Endodermal cell (in vitro differentiated cells): Measurements from ENCODE around the gene RAX. TPM values are rescaled to one million over a fixed set of nuclear protein-coding genes. Genes with fewer than 3 reads are reported as not detected.

Experiments
- DNase-seq: peaks from one replicate; pipeline ENCODE4 v3.0.0-alpha.2; 2017
- H3K27ac ChIP-seq: 2 replicates; pipeline ENCODE4 v1.5.1; 2013; ENCODE audit warnings: mild to moderate bottlenecking, low read depth, low read length, moderate library complexity
- H3K27me3 ChIP-seq: 2 replicates; pipeline ENCODE4 v1.6.1; 2013; ENCODE audit warnings: mild to moderate bottlenecking, low read length, moderate library complexity; ENCODE audit not compliant: insufficient read depth, control insufficient read depth, poor library complexity, severe bottlenecking
- H3K36me3 ChIP-seq: 2 replicates; pipeline ENCODE4 v1.7.0; 2013; ENCODE audit warnings: mild to moderate bottlenecking, low read length, moderate library complexity; ENCODE audit not compliant: control insufficient read depth, insufficient read depth
- H3K4me1 ChIP-seq: one replicate; pipeline ENCODE4 v1.7.0; 2013; ENCODE audit warnings: low read length; ENCODE audit not compliant: control insufficient read depth, insufficient read depth
- H3K4me3 ChIP-seq: 2 replicates; pipeline ENCODE4 v1.5.1; 2013; ENCODE audit warnings: mild to moderate bottlenecking, low read length, moderate library complexity
- H3K9ac ChIP-seq: 2 replicates; pipeline ENCODE4 v1.6.1; 2013; ENCODE audit warnings: mild to moderate bottlenecking, low read length, moderate library complexity; ENCODE audit not compliant: poor library complexity, severe bottlenecking; ENCODE audit errors: extremely low read depth
- H3K9me3 ChIP-seq: 2 replicates; pipeline ENCODE4 v1.6.1; 2013; ENCODE audit warnings: mild to moderate bottlenecking, low read length, moderate library complexity; ENCODE audit not compliant: control insufficient read depth
- H3K27ac Mint-ChIP-seq: 2 replicates; pipeline ENCODE4 v1.8.0; 2020; ENCODE audit warnings: mixed read lengths
- H3K27me3 Mint-ChIP-seq: 2 replicates; pipeline ENCODE4 v1.8.0; 2021; ENCODE audit warnings: mild to moderate bottlenecking, mixed read lengths; ENCODE audit not compliant: insufficient read depth
- H3K36me3 Mint-ChIP-seq: 2 replicates; pipeline ENCODE4 v1.8.0; 2020; ENCODE audit warnings: low read depth, mixed read lengths
- H3K4me1 Mint-ChIP-seq: 2 replicates; pipeline ENCODE4 v1.8.0; 2020; ENCODE audit warnings: mixed read lengths
- H3K4me3 Mint-ChIP-seq: 2 replicates; pipeline ENCODE4 v1.8.0; 2020; ENCODE audit warnings: mild to moderate bottlenecking, moderate library complexity, mixed read lengths
- H3K9me3 Mint-ChIP-seq: 2 replicates; pipeline ENCODE4 v1.8.0; 2020; ENCODE audit warnings: mild to moderate bottlenecking, mixed read lengths
- WGBS, 2 experiments: methylation state at CpG; one replicate each; pipeline versions ENCODE4 v1.1.5 to v1.1.7; 2013; ENCODE audit warnings: missing lambda C conversion rate in 2 of 2, mixed read lengths in 1 of 2; ENCODE audit not compliant: insufficient coverage in 1 of 2, insufficient read length in 1 of 2; 5-methylcytosine and 5-hydroxymethylcytosine counted together
- total RNA-seq, 2 donors: library from RNA; stranded (reverse); fragmentation: NEBNext Ultra II Directional in 1 of 2; extraction: Animal tissue kit (Norgen Biotek cat#: 25700) in 1 of 2; gene quantifications; 2 replicates in 1 of 2; 3 replicates in 1 of 2; pipeline ENCODE4 v1.2.1, GENCODE V29; 2021
- TF ChIP-seq, protein P1 (sequence below): fragments of 200-600 bp; sonication (generic); conservative IDR thresholded peaks from 2 replicates; pipeline ENCODE4 v1.5.0; 2021; ENCODE audit warnings: antibody characterized with exemption, mild to moderate bottlenecking

The RAX gene
- total RNA-seq, 2 donors from 2014 or later = 0.18 TPM; not detected in 1

DNA sequence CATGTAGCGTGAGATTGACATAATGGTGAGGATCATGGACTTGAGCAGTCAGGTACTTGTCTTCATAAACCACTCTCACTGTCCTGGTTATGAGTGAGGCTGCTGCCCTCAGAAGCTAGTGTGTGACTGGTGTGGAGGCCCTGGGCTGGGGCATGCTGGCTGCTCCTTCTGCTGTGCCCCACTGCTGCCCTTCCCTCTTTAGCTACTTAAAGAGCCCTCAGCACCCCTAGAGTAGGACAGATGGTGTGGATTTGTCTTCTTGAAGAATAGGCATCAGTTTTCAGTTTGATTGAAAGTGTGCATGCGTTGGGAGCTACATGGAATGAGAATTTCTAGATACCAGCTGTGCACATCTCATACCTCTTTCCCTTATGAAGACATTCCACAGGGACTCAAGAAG lies 29.8 kb upstream of the RAX start:
- no peak overlapping the region for H3K27ac ChIP-seq
- H3K27me3 ChIP-seq = peaks cover 30% of the 10 kb centered on the region
- DNase-seq = no peak
- H3K27ac Mint-ChIP-seq = no peak overlapping the region
- no peaks in the 10 kb centered on the region for H3K36me3 ChIP-seq
- no peaks in the 10 kb centered on the region for H3K9me3 Mint-ChIP-seq
- TF ChIP-seq, protein P1, sequence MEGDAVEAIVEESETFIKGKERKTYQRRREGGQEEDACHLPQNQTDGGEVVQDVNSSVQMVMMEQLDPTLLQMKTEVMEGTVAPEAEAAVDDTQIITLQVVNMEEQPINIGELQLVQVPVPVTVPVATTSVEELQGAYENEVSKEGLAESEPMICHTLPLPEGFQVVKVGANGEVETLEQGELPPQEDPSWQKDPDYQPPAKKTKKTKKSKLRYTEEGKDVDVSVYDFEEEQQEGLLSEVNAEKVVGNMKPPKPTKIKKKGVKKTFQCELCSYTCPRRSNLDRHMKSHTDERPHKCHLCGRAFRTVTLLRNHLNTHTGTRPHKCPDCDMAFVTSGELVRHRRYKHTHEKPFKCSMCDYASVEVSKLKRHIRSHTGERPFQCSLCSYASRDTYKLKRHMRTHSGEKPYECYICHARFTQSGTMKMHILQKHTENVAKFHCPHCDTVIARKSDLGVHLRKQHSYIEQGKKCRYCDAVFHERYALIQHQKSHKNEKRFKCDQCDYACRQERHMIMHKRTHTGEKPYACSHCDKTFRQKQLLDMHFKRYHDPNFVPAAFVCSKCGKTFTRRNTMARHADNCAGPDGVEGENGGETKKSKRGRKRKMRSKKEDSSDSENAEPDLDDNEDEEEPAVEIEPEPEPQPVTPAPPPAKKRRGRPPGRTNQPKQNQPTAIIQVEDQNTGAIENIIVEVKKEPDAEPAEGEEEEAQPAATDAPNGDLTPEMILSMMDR = no peak
- WGBS, 2 experiments = 98 to 100% methylated on average over 1 to 2 of the region's 2 CpGs
- no peak overlapping the region for H3K4me3 Mint-ChIP-seq
- peaks cover 39% of the 10 kb centered on the region for H3K27me3 Mint-ChIP-seq
- H3K9me3 ChIP-seq = no peaks in the 10 kb centered on the region
- H3K4me1 ChIP-seq = no peaks in the 10 kb centered on the region
- H3K9ac ChIP-seq = no peak overlapping the region
- peaks cover 2% of the 10 kb centered on the region for H3K4me1 Mint-ChIP-seq
- H3K4me3 ChIP-seq = no peak overlapping the region
- no peaks in the 10 kb centered on the region for H3K36me3 Mint-ChIP-seq

DNA sequence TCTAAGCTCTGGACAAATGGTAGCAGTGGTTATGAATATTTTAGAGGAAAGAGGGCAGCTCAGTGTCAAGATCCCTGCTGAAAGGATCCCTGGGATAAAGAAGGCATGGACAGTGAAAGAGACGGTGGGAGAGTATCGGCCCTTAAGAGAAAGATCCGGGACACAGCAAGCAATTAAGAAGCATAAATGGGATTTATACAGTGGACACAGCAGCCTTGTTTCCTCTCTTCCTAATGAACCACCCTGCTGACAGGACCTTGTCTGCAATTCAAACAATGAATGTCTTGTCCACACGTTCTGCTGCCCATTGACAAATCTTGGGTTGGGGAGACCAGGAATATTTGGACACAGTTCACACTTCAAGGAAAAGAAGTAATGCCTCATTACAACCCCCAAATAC lies 28.7 kb upstream of the RAX start:
- H3K27ac ChIP-seq = no peak overlapping the region
- Mint-ChIP-seq H3K36me3 (no peaks in the 10 kb centered on the region), H3K9me3 (no peaks in the 10 kb centered on the region), H3K27ac (no peak overlapping the region), H3K4me3 (no peak overlapping the region), H3K4me1 (peaks cover 2% of the 10 kb centered on the region), H3K27me3 (peaks cover 35% of the 10 kb centered on the region)
- H3K4me1 ChIP-seq = no peaks in the 10 kb centered on the region
- WGBS, 2 experiments = 90 to 100% methylated on average over 2 to 4 of the region's 4 CpGs
- no peaks in the 10 kb centered on the region for H3K9me3 ChIP-seq
- no peak overlapping the region for H3K4me3 ChIP-seq
- no peak for DNase-seq
- TF ChIP-seq, protein P1 = no peak
- H3K36me3 ChIP-seq = no peaks in the 10 kb centered on the region
- peaks cover 19% of the 10 kb centered on the region for H3K27me3 ChIP-seq
- no peak overlapping the region for H3K9ac ChIP-seq

DNA sequence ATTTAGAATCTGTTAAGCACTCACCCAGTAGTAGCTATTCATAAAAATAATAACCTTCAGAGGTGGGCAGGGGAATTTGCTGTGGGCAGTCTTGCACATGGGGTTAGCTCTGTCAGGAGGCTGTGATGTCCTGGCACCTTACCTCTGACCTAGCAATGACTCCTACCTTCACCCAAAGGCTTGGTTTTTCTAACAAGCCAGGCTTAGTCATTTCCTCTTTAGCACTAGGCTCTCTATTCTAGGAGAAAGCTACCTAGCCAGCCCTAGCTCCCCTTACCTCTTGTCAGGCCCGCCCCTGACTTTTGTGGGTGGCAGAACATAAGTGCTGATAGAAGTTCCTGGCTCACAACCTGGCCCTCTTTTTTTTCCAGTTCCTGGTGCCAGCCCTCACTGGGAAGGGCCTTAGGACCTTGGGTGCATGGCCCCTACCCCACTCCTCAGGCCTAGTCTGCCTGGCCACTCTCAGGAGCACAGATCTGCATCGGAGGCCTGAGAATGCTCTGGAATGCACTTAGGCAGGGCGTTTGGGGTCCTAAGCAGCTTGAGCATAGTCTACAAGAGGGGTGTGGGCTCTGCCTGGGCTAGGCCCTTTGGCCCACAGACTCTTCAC lies 27.5 kb upstream of the RAX start:
- H3K27me3 Mint-ChIP-seq = peaks cover 40% of the 10 kb centered on the region
- peaks cover 2% of the 10 kb centered on the region for H3K4me1 Mint-ChIP-seq
- peaks cover 16% of the 10 kb centered on the region for H3K27me3 ChIP-seq
- H3K27ac Mint-ChIP-seq = no peak overlapping the region
- WGBS, 2 experiments = 92% methylated on average over 3 of the region's 3 CpGs; no CpG with 5 or more reads in 1 of the 2 experiments
- H3K4me1 ChIP-seq = no peaks in the 10 kb centered on the region
- no peak for DNase-seq
- no peaks in the 10 kb centered on the region for H3K36me3 ChIP-seq
- no peaks in the 10 kb centered on the region for H3K9me3 ChIP-seq
- no peak overlapping the region for H3K4me3 ChIP-seq
- no peaks in the 10 kb centered on the region for H3K9me3 Mint-ChIP-seq
- TF ChIP-seq, protein P1 = no peak
- no peak overlapping the region for H3K27ac ChIP-seq
- no peaks in the 10 kb centered on the region for H3K36me3 Mint-ChIP-seq
- H3K4me3 Mint-ChIP-seq = no peak overlapping the region
- H3K9ac ChIP-seq = no peak overlapping the region
